Amniotic stem cell (primary cell): ENCODE measurements around the gene POLR2E.

Source experiments
- DNase-seq: peaks from one replicate; lab custom pipeline; 2025; lab: John Stamatoyannopoulos, UW

Gene POLR2E

DNA sequence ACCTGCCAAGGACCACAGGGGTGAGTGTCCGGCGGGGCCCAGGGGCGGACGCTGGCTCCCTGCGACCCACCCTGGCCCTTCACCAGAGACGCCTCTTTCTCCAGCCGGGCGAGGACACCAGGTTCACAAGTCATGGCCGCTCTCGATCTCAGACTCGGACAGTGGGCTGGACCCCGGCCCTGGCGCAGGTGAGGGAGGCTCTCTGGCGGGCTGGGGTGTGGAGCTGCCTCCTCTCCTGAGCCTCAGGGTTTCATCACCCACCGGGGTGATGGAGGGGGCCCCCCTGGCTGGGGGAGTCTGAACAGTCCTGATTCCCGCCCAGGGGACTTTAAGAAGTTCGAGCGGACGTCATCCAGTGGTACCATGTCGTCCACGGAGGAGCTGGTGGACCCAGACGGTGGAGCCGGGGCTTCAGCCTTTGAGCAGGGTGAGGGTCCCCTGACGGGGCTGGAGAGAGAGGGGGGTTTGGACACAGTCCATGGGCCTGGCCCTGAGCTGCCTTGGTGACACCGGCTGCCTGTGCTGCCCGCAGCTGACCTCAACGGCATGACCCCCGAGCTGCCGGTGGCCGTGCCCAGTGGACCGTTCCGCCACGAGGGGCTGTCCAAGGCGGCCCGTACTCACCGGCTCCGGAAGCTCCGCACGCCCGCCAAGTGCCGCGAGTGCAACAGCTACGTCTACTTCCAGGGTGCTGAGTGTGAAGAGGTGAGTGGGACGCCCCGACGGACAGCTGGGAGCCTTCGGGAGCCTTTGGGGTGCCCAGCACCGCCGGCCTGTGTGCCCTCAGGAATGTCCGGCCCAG, 14.6 kb downstream of the POLR2E start:
- DNase-seq = no peak

GRCh38 chr19:1079566-1080111, 15.5 kb downstream of the POLR2E start:
- no peak for DNase-seq

GRCh38 chr19:1076951-1077350, 18.2 kb downstream of the POLR2E start:
- no peak for DNase-seq

GRCh38 chr19:1076046-1076386, 19.2 kb downstream of the POLR2E start:
- no peak for DNase-seq

GRCh38 chr19:1074544-1075283, 20.5 kb downstream of the POLR2E start:
- no peak for DNase-seq

DNA sequence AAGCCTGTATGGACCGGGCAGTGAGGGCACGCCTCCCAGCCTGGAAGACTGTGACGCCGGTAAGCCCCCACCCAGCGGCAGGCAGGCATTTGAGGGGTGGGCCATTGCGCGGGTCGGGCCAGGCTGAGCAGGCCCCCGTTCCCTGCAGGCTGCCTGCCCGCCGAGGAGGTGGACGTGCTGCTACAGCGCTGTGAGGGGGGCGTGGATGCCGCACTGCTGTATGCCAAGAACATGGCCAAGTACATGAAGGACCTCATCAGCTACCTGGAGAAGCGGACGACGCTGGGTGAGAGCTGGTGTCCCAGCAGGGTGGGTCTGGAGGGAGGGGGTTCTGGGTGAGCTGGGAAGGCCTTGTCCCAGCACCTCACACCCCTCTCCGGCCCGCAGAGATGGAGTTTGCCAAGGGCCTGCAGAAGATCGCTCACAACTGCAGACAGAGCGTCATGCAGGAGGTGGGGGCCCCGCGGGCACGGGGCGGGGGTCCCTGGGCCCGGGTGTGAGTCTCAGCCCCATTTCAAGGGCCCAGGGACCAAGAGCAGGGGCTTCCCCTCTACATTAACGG, 21.1 kb downstream of the POLR2E start:
- DNase-seq = no peak

DNA sequence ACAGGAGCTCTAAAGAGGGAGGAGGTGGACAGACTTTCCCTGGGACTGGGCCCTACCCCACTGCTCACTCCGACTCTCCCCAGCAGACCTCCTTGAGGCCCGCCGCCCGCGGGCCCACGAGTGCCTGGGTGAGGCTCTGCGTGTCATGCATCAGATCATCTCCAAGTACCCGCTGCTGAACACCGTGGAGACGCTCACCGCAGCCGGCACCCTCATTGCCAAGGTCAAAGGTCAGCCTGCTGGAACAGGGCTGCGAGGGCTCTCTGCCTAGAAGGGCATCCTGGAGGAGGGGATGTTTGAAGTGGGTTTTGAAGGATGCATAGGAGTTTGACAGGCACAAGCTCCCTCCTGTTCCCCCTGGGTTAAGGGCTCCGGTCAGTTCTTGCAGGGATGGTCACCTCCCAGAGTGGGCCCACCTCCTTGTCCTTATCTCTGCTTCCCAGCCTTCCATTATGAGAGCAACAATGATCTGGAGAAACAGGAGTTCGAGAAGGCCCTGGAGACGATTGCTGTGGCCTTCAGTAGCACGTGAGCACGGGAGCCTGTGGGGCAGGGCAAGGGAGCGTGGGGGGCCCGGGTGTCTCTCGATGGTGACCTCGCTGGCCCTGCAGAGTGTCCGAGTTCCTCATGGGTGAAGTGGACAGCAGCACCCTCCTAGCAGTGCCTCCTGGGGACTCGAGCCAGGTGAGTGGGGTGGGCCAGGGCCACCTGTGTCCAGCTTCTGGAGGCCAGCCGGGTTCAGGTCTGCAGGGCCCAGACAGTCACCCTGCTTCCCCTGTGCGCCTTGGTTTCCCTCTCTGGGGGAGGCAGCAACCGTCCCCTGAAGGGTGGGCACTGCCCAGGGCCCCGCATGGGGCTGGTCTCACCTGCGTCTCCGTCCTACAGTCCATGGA, 21.9 kb downstream of the POLR2E start:
- DNase-seq = no peak

DNA sequence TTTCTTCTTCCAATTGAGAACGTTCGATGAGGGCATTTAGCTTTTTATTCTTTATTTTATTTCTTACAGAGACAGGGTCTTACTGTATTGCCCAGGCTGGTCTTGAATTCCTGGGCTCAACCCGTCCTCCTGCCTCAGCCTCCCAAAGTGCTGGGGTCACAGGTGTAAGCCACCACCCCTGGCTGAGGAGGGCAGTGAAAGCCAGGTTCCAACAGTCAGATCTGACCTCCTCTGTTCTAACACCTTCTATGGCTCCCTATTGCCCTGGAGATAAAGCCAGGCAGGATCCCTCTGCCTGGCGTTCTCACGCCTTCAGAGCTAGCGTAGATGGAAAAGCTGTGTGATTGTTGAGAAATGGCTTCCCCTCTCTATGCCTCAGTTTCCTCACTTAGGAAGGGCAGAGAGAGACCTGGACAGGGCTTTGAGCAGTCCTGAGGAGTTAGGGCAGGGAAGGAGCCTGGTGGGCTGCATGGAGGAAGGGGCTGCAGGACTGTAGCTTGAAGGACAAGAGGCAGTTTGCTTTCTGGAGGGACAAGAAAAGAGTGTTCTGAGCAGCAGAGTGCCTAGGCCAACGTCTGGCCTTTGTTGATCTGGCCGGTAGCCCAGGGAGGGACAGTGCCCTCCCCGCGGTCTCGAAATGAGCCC, 22.7 kb downstream of the POLR2E start:
- no peak for DNase-seq

DNA sequence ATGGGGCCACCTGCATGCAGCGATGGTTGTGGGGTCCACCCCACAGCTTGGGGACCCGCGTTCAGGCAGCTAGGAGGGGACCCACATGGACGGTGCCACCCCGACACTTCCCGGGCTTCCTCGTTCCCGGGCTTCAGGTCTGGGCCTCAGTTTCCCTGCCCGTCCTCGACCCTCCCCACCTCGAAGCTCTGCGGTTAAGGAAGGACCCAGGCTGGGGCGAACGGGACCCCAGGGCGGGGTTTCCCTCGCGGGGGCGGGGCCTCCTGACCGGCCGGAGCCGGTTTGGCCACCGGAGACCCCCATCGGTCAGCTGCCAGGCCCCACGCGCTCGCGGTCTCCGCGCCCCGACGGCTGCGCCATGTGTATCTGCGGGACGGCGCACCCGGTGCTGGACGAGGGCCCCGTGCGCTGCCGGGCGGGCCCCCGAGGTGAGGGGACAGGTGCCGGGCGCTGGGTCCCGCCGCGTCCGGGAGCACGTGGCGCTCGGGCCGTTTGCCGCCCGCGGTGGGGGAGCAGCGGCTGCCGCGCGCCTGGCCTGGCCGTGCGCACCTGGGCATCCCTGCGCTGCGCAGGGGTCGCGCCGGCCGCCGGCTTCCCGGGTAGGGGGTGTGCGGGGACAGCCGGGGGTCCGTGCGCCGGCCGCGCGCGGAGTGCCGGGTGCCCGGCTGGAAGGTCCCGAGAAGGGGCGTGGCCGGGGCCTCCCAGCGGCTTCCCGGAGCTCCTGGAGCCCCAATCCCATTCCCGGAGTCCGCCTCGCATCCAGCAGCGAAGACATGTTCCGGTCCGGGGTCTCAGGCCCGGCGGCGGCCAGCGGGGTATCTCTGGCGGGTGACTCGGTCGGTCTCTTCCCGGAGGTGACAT, 24.0 kb downstream of the POLR2E start:
- DNase-seq = no peak

DNA sequence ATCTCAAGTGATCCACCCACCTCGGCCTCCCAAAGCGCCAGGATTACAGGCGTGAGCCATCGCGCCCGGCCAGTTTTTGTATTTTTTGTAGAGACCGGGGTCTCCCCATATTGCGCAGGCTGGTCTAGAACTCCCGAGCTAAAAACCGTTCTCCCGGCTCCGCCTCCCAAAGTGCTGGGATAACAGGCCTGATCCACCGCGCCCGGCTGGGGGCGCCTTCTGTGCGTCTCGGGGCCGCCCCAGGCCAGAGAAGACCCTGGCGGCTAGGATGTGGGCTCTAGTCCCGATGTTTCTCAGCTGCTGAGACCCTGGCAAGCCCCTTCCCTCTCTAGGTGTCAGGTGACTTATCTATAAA, 24.6 kb downstream of the POLR2E start:
- no peak for DNase-seq

GRCh38 chr19:1069009-1069779, 26.0 kb downstream of the POLR2E start:
- DNase-seq = no peak

- DNase-seq = no peak
Measured at GRCh38 chr19:1068009-1069001, 26.9 kb downstream of the POLR2E start.

GRCh38 chr19:1067341-1067957, 27.7 kb downstream of the POLR2E start:
- DNase-seq = no peak

- no peak for DNase-seq
Measured at GRCh38 chr19:1066748-1067340, 28.3 kb downstream of the POLR2E start, which contains the start of gene ARHGAP45. Gene ARHGAP45 (plus strand): TSS chr19:1067167. CDS start chr19:1067406, 239 bp downstream.

- no peak for DNase-seq
Measured at GRCh38 chr19:1066251-1066747, 28.9 kb downstream of the POLR2E start.

DNA sequence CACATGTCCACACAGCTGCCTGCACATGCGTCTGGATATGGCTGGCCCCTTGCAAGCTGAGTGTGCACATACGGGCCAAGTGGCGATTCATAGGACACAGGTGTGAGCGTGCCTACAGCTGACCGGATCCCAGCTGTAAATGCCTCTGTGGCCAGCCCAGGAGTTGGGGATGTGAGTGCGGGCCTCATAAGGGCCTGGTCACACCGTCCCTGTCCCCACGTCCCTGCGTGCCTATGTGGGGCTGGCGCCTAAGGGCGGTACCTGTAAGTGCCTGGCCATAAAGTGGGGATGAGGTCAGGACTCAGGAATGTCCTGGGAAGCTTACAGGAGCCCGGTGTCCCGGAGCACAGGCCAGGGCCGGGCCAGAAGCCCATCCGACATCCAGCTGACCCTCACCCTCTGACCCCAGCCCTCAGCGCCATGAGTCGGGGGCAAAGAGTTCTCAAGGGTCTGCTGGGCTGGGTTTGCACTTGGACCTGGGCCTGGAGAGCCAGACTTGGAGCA, 29.5 kb downstream of the POLR2E start:
- no peak for DNase-seq
